SIG-M5 (cell line): ENCODE measurements around the gene SLC37A2.
"Not testable (repeated sequence)": the region's sequence is repeated elsewhere in the genome, so short reads cannot be mapped to it uniquely, and the experiment has no call there.

Experiments
- DNase-seq: peaks from one replicate; lab custom pipeline; 2025; lab: John Stamatoyannopoulos, UW

Gene SLC37A2

DNA sequence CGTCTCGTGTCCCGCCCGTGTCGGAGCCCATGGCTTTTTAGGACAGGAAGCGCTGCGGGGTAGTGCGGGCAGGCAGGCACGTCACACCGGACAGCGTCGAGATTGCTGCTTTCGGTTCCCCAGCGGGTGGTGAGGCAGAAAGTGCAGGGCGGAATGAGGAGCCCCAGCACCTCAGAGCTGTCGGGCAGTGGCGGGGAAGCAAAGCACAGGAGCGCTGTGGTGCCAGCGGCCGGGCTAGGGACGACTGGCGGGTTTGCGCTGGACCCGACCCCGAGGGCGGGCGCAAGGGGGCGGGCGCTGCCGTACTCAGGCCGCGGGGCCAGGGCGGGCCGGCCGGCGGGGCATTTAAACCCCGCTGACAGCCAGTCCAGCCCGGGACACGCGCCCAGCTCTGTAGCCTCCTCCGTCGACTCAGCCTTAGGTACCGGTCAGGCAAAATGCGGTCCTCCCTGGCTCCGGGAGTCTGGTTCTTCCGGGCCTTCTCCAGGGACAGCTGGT lies at the start of gene SLC37A2:
SLC37A2 (plus strand) TSS at position 375 of the 498 bp plus-strand sequence; CDS start at position 438, 63 bp downstream.
- DNase-seq, result no peak

GRCh38 chr11:125016413-125016812 lies 46.7 kb upstream of the SLC37A2 start:
- DNase-seq, result no peak

DNA sequence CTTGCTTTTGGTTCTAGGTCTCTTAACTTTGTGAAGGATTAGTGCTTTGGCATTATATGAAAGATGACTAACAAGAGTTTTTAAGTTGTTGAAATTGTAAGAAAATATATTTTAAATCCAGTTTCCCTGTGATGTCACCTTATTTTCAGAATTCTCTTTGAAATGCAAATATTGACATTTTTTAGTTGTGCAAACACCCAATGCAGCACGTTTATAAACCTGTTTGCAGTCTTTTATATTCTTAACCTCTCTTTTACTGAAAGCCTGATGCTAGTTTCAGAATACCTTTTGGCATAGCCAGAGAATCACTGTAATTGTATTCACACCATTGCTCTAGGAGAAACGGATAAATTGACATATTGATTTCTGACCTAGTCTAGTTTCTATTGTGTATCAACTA lies 42.8 kb upstream of the SLC37A2 start:
- DNase-seq, result no peak

DNA sequence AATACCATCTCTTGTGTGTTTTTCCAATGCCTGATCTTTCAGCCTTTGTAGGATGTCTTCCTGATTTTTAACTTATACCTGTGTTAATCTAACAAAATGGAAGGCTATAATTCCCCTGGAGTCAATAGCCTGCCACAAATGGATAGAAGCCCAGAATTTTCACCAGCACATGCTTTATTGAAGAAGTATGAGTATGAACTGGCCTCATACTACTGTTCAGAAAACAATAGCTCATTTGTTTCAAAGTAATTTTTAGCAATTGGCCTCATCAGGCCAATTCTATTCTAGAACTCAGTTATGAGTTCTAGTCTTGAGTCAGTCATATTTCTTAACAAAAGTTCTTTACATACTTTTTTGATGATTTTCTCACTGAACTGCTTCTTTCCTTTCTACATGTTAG lies 40.6 kb upstream of the SLC37A2 start:
- no peak for DNase-seq

DNA sequence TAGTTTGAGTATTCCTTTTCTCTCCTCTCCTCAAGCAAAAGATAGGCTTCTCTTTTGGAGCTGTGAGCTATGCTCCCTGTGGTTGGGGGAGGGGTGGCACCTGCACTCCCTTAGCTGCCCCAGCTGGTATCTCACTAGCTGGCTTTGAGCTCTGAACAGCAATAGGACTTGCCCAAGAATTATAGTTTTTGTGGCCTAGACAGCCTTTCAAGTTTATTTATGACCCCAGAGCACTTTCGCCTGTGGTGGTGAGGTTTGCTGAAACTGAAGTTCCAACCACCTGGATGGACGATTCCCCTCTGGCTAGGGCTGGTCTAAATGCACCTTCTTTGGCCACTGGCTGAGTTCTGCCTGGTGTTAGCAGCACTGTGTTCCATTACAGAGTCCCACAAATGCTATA lies 37.1 kb upstream of the SLC37A2 start:
- no peak for DNase-seq

DNA sequence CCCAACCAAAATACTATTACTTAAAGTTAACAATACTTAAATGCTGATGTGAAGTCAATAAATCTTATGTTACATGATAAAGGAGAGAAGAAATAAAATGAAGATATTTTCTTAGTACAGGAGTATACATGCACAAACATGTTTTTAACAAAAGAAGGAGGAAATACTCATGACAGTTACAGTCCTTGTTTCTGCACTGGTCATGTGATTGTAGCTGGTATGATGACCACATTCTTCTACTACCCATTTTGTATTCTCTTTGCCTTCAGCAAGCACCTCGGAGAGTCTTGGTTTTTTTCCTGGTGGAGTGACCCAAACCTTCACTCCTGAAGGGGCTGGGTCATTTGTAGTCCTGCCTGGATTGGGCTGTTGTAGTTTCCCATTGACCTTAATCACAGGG lies 33.7 kb upstream of the SLC37A2 start:
- not testable (repeated sequence) for DNase-seq

DNA sequence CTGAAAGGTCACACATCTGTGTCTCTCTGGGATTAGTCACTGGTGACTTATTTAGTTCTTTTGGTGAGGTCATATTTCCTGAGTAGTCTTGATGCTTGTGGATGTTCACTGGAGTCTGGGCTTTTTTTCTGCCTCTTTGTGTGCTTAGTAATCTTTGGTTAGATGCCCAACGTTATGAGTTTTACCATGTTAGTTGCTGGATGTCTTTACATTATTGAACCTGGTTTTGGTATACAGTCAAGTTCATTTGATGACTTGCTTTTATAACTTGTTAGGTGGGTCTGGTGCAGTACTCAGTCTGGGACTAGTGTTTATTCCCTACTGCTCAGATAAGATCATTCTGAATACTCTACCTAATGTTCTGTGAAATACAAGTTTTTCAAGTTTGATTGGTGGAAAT lies 26.2 kb upstream of the SLC37A2 start:
- DNase-seq, result no peak

DNA sequence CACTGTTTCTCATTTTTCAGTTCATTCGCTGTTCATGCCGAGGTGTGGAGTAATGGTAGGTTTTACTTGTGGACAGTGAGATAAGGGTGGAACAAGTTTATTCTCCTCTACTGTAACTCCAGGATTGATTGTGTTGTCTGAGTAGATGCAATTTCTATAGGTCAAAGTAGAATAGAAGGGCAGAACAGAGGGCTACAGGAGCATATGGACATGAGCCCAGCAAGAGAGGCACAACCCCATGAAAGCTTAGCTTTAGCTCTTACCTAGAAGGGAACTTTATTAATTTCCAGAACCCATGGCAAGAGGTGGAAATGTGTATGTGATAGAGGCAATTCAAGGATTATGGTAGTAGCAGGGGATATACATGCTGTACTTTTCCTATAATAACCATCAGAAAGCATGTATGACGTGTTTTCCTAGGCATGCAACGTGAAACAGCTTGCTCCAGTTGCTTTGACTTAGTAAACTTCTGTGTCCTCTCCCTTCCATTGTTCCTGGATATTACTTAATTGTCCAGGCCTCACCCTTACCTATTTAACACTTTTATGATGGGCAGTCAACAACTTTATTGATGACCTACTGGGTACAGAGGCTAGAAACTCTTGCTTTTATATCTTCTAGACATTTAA lies 13.8 kb upstream of the SLC37A2 start:
- no peak for DNase-seq

DNA sequence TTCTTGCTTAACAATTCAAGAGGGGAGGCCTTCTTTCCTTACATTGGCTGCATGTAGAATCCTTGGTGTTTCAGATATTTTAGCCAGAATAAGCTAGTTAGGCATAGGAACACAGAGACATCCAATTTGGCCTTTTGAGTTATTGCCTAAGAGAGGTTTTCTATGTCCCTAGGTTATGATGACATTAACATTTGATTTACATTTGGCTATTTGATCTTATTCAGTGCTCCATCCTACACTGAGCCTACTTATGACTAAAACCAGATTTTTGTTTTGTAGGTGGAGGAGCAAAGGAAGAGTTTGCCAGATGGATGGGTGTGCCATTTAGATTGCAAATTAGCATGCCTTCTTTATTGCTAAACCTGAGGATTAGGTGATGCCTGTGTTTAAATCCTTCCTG lies 11.1 kb upstream of the SLC37A2 start:
- no peak for DNase-seq

GRCh38 chr11:125053167-125053566 lies 9.9 kb upstream of the SLC37A2 start:
- no peak for DNase-seq

- DNase-seq, result no peak
Observed at GRCh38 chr11:125055107-125055715, 7.9 kb upstream of the SLC37A2 start.

DNA sequence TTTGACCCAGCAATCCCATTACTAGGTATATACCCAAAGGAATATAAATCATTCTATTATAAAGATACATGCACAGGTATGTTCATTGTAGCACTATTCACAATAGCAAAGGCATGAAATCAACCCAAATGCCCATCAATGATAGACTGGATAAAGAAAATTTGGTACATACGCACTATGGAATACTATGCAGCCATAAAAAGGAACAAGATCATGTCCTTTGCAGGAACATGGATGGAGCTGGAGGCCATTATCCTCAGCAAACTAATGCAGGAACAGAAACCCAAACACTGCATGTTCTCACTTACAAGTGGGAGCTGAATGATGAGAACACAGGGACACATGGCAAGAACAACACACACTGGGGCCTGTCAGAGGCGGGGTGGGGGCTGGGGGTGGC lies 7.0 kb upstream of the SLC37A2 start:
- DNase-seq, result not testable (repeated sequence)

GRCh38 chr11:125056931-125057692 lies 6.0 kb upstream of the SLC37A2 start:
- DNase-seq, result no peak

GRCh38 chr11:125057693-125058016 lies 5.5 kb upstream of the SLC37A2 start:
- DNase-seq, result no peak

- no peak for DNase-seq
Observed at GRCh38 chr11:125061281-125061680, 1.8 kb upstream of the SLC37A2 start.

GRCh38 chr11:125062218-125062930 lies 731 bp upstream of the SLC37A2 start:
- no peak for DNase-seq

DNA sequence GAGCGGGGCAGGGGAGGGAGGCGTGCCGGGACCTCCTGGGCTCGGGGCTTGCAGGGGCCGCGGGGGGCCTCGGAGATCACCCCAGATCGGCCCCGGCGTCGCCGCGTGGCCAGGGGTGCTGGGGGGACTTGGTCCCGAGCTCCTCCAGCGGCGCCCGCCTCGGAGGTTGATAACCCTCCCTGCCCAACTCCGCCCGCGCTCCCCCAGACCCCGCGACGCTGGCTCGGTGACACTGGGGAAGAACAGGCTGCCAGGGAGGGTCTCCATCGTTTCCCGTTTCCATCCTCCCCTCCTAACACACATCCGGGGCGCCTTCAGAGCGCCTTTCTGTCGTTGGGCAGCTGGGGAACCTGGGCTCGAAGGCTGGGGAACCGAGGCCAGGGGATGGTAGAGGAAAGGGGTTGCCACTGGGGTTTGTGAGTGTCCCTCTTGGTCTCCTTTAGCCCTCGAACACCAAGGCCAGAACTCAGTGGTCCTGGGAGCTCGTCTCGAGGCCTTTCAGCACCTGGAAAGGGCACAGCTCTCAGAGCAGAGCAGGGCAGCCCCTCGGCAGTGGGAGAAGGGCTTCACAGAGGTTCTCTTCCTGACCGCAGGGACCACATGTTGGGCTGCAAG lies 431 bp downstream of the SLC37A2 start:
- DNase-seq, result no peak

- no peak for DNase-seq
Observed at GRCh38 chr11:125064070-125064469, 965 bp downstream of the SLC37A2 start.

GRCh38 chr11:125068368-125068767 lies 5.3 kb downstream of the SLC37A2 start:
- DNase-seq, result no peak

GRCh38 chr11:125069008-125069407 lies 5.9 kb downstream of the SLC37A2 start:
- DNase-seq, result no peak

DNA sequence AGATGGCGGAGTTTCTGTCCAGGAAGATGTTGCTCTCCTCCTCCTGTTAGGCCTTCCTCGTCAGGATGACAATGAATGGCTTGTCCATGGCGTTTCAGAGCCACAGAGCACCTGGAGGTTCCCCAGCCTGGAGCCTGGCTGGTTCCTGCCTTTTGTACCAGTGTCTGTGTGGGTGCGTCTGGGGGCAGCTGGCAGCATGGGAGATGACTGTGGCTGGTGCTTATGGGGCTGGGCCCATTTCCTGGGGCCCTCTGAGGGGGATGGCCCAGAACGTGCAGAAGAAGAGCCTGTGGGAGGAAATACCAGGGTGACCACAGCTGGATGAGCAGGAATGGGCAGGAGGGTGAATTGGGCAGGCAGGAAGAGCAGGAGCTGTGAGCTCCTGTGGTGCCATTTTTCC lies 6.7 kb downstream of the SLC37A2 start:
- no peak for DNase-seq

DNA sequence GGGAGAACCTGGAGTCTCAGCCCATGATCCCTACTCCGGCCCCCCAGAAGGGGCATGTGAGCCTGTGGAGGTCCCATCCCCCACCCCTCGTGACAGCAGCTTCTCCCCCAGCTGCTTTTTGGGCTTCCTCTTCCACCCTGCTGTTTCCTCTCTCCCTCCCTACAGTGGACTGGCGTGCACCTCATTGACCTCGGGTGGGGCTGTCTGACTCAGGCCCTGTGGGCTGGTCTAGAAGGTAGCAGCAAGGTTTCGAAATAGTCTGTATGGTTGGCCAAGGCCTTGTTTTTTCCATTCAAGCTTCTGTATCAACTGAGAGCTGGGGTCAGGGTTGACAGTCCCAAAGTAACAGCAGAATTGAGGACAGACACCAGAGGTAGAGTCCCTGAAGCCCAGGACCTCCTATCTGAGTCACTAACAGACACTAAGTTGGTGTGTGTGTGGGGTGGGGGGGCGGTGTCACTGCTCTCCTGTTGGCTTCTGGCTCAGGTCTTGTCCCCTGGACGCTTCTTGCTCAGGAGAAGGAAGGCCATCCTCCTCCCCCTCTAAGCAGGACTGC lies 7.7 kb downstream of the SLC37A2 start:
- peak; percentile 72 for DNase-seq
